Peyer's patch (tissue), 4 donors: ENCODE measurements around the gene PLEKHG3. TPM values are rescaled to one million over a fixed set of nuclear protein-coding genes. Genes with fewer than 3 reads are reported as not detected.

Experiments
- DNase-seq, 3 donors: peaks; one replicate each; pipeline ENCODE4 v3.0.0-alpha.2; 2017 to 2019
- H3K27ac ChIP-seq, 4 donors: fragments of 200-600 bp; sonication (generic); one replicate each; pipeline ENCODE4 v1.5.1; 2016 to 2019
- H3K27me3 ChIP-seq, 2 donors: fragments of 200-600 bp; sonication (generic); one replicate each; pipeline ENCODE4 v1.5.1; 2019
- H3K36me3 ChIP-seq, 3 donors: fragments of 200-600 bp; sonication (generic); one replicate each; pipeline ENCODE4 v1.5.1; 2016 to 2019
- H3K4me1 ChIP-seq, 4 donors: fragments of 200-600 bp; sonication (generic); one replicate each; pipeline ENCODE4 v1.5.1; 2016 to 2019
- H3K4me3 ChIP-seq, 4 donors: fragments of 200-600 bp; sonication (generic); 1 replicate in 3 of 4; 2 replicates in 1 of 4; pipeline ENCODE4 v1.5.1; 2016 to 2019; ENCODE audit warnings: mild to moderate bottlenecking in 1 of 4
- H3K9me3 ChIP-seq, 4 donors: fragments of 200-600 bp; sonication (generic); one replicate each; pipeline ENCODE4 v1.5.1; 2016 to 2019; ENCODE audit warnings: mild to moderate bottlenecking in 1 of 4
- POLR2A ChIP-seq, 2 donors: fragments of 450-650 bp; IDR thresholded peaks; one replicate each; pipeline ENCODE4 v1.5.1; 2017; ENCODE audit warnings: antibody characterized with exemption in 2 of 2, mild to moderate bottlenecking in 2 of 2, moderate library complexity in 2 of 2
- total RNA-seq, 4 donors: library from RNA; depleted of rRNA; stranded (reverse); fragments of >200 nt; gene quantifications; one replicate each; pipeline ENCODE4 v1.1.0, GENCODE V29; 2016
- TF ChIP-seq, protein P1 (sequence below), 6 experiments: fragments of 450-650 bp in 4 of 6; fragments of 200-600 bp in 2 of 6; sonication (generic) in 1 of 6; IDR thresholded peaks; one replicate each; pipeline ENCODE4 v1.5.1; 2017 to 2019; ENCODE audit warnings: antibody characterized with exemption in 6 of 6, mild to moderate bottlenecking in 3 of 6, moderate library complexity in 1 of 6

PLEKHG3 gene
- total RNA-seq, 4 donors from 2014 or later = 18.2 to 45.5 (median 31.5) TPM

DNA sequence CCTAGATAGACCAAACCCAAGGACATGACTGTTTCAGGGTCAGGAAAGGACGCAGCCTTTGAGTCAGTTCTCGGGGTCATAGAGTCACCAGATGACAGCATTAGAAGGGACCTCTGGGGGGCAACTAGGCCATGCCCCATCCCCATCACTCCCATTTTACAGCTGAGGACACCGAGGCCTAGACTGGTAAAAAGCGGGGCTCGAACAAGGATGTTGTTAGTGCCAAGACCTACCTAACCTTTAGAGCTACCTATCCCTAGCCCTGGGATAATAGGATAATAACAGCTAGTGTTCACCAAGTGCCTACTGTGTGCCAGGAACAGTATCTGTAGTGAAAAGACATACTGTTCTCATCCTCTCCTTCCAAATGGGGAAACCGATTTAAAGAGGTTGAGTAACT, 48.7 kb downstream of the PLEKHG3 start:
- H3K4me3 ChIP-seq = no peak overlapping the region
- H3K36me3 ChIP-seq = no peaks in the 10 kb centered on the region
- no peaks in the 10 kb centered on the region for H3K27me3 ChIP-seq
- H3K4me1 ChIP-seq = peaks cover 0 to 6% (median 0%) of the 10 kb centered on the region in 4 donors
- no peak for DNase-seq
- no peak overlapping the region for H3K27ac ChIP-seq
- H3K9me3 ChIP-seq = no peaks in the 10 kb centered on the region
- TF ChIP-seq, protein P1, sequence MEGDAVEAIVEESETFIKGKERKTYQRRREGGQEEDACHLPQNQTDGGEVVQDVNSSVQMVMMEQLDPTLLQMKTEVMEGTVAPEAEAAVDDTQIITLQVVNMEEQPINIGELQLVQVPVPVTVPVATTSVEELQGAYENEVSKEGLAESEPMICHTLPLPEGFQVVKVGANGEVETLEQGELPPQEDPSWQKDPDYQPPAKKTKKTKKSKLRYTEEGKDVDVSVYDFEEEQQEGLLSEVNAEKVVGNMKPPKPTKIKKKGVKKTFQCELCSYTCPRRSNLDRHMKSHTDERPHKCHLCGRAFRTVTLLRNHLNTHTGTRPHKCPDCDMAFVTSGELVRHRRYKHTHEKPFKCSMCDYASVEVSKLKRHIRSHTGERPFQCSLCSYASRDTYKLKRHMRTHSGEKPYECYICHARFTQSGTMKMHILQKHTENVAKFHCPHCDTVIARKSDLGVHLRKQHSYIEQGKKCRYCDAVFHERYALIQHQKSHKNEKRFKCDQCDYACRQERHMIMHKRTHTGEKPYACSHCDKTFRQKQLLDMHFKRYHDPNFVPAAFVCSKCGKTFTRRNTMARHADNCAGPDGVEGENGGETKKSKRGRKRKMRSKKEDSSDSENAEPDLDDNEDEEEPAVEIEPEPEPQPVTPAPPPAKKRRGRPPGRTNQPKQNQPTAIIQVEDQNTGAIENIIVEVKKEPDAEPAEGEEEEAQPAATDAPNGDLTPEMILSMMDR (IDR thresholded peaks at IDR 0.05) = no peak
- TF ChIP-seq POLR2A (IDR thresholded peaks at IDR 0.05) = no peak

- Histone ChIP-seq H3K4me3 (no peak overlapping the region), H3K27me3 (no peaks in the 10 kb centered on the region), H3K36me3 (no peaks in the 10 kb centered on the region), H3K9me3 (no peaks in the 10 kb centered on the region), H3K4me1 (peaks cover 0 to 10% (median 0%) of the 10 kb centered on the region in 4 donors), H3K27ac (no peak overlapping the region)
- TF ChIP-seq, protein P1 (IDR thresholded peaks at IDR 0.05) = no peak
- TF ChIP-seq POLR2A (IDR thresholded peaks at IDR 0.05) = no peak
- no peak for DNase-seq
These were observed 49.1 kb downstream of the PLEKHG3 start for GRCh38 chr14:64753374-64753773.

- Histone ChIP-seq H3K27me3 (no peaks in the 10 kb centered on the region), H3K4me3 (no peak overlapping the region), H3K36me3 (no peaks in the 10 kb centered on the region), H3K4me1 (peaks cover 0 to 17% (median 0%) of the 10 kb centered on the region in 4 donors), H3K27ac (no peak overlapping the region), H3K9me3 (no peaks in the 10 kb centered on the region)
- no peak for DNase-seq
- TF ChIP-seq, protein P1 (IDR thresholded peaks at IDR 0.05) = no peak
- no peak for TF ChIP-seq POLR2A (IDR thresholded peaks at IDR 0.05)
These were observed 49.8 kb downstream of the PLEKHG3 start for GRCh38 chr14:64753999-64754398.

DNA sequence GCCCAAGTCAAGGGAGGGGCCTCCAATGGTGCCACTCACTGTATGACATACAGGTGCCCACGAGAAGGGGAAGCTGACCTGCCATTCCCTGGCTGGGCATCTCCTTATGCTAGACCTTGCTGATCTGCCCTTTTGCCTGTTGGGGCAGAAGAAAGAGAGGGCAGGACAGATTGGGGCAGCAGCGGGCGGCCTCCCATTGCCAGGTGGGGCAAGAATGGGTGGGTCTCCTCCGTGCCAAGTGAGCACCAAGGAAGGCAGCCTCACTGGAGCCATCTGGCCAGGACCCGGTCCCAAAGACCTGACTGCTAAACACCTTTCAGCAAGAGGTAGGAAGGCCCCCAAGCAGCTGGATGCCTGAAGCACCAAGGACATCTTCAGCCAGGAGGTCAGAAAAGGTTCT, 50.5 kb downstream of the PLEKHG3 start:
- no peaks in the 10 kb centered on the region for H3K36me3 ChIP-seq
- no peak for DNase-seq
- H3K9me3 ChIP-seq = no peaks in the 10 kb centered on the region
- H3K4me1 ChIP-seq = peaks cover 0 to 18% (median 0%) of the 10 kb centered on the region in 4 donors
- H3K4me3 ChIP-seq = no peak overlapping the region
- TF ChIP-seq, protein P1 (IDR thresholded peaks at IDR 0.05) = no peak
- no peak for TF ChIP-seq POLR2A (IDR thresholded peaks at IDR 0.05)
- no peaks in the 10 kb centered on the region for H3K27me3 ChIP-seq
- H3K27ac ChIP-seq = no peak overlapping the region

GRCh38 chr14:64755781-64756221, 51.6 kb downstream of the PLEKHG3 start:
- no peaks in the 10 kb centered on the region for H3K9me3 ChIP-seq
- peak overlapping the region in 1 of 4 donors; percentile 15 for H3K27ac ChIP-seq
- TF ChIP-seq POLR2A (IDR thresholded peaks at IDR 0.05) = peak in 1 of 2 donors; percentile 12
- TF ChIP-seq, protein P1 (IDR thresholded peaks at IDR 0.05) = no peak
- H3K4me1 ChIP-seq = peaks cover 0 to 18% (median 0%) of the 10 kb centered on the region in 4 donors
- no peaks in the 10 kb centered on the region for H3K36me3 ChIP-seq
- peak; percentile 18 to 82 (median 74) for DNase-seq
- H3K4me3 ChIP-seq = no peak overlapping the region
- H3K27me3 ChIP-seq = no peaks in the 10 kb centered on the region

GRCh38 chr14:64756712-64757111, 52.5 kb downstream of the PLEKHG3 start:
- Histone ChIP-seq H3K27ac (no peak overlapping the region), H3K9me3 (no peaks in the 10 kb centered on the region), H3K4me1 (peaks cover 0 to 23% (median 1%) of the 10 kb centered on the region in 4 donors), H3K4me3 (no peak overlapping the region), H3K27me3 (no peaks in the 10 kb centered on the region), H3K36me3 (no peaks in the 10 kb centered on the region)
- TF ChIP-seq, protein P1 (IDR thresholded peaks at IDR 0.05) = no peak
- TF ChIP-seq POLR2A (IDR thresholded peaks at IDR 0.05) = no peak
- no peak for DNase-seq
